Mesendoderm (in vitro differentiated cells): ENCODE measurements around the gene S100A7.

Source experiments
- DNase-seq: peaks from one replicate; pipeline ENCODE4 v3.0.0; 2013
- H2AK5ac ChIP-seq: 2 replicates; pipeline ENCODE4 v1.6.1; 2013; ENCODE audit warnings: low read length, inconsistent platforms
- H2BK120ac ChIP-seq: 2 replicates; pipeline ENCODE4 v1.6.1; 2013; ENCODE audit warnings: low read depth, mild to moderate bottlenecking, low read length, moderate library complexity, mixed read lengths
- H2BK15ac ChIP-seq: replicated peaks from 2 replicates; pipeline ENCODE4 v1.6.1; 2013; ENCODE audit warnings: low read depth, mild to moderate bottlenecking, moderate library complexity
- H2BK5ac ChIP-seq: 2 replicates; pipeline ENCODE4 v1.6.1; 2013; ENCODE audit warnings: low read length, inconsistent platforms
- H3K18ac ChIP-seq: 2 replicates; pipeline ENCODE4 v1.6.1; 2013; ENCODE audit warnings: mild to moderate bottlenecking, low read length, mixed read lengths
- H3K23ac ChIP-seq: one replicate; pipeline ENCODE4 v1.6.1; 2013; ENCODE audit warnings: low read length
- H3K27ac ChIP-seq: 2 replicates; pipeline ENCODE4 v1.5.1; 2013; ENCODE audit warnings: low read depth, mild to moderate bottlenecking, inconsistent platforms, low read length, moderate library complexity
- H3K27me3 ChIP-seq: 2 replicates; pipeline ENCODE4 v1.6.1; 2013; ENCODE audit warnings: low read length, control low read depth, mild to moderate bottlenecking, inconsistent platforms; ENCODE audit not compliant: insufficient read depth, poor library complexity
- H3K36me3 ChIP-seq: 2 replicates; pipeline ENCODE4 v1.6.1; 2013; ENCODE audit warnings: low read length, inconsistent platforms; ENCODE audit not compliant: control insufficient read depth, insufficient read depth
- H3K4ac ChIP-seq: one replicate; pipeline ENCODE4 v1.6.1; 2013; ENCODE audit warnings: low read depth, mild to moderate bottlenecking, low read length, moderate library complexity
- H3K4me1 ChIP-seq: 2 replicates; pipeline ENCODE4 v1.6.1; 2013; ENCODE audit warnings: low read depth, low read length, inconsistent platforms; ENCODE audit not compliant: control insufficient read depth
- H3K4me2 ChIP-seq: 2 replicates; pipeline ENCODE4 v1.6.1; 2013; ENCODE audit warnings: low read length
- H3K4me3 ChIP-seq: 2 replicates; pipeline ENCODE4 v1.5.1; 2013; ENCODE audit warnings: mild to moderate bottlenecking, low read length
- H3K56ac ChIP-seq: one replicate; pipeline ENCODE4 v1.6.1; 2013; ENCODE audit warnings: low read length
- H3K79me1 ChIP-seq: 2 replicates; pipeline ENCODE4 v1.6.1; 2013; ENCODE audit warnings: low read length, inconsistent platforms
- H3K79me2 ChIP-seq: 2 replicates; pipeline ENCODE4 v1.6.1; 2013; ENCODE audit warnings: mild to moderate bottlenecking, low read length; ENCODE audit not compliant: control insufficient read depth, insufficient read depth
- H3K9ac ChIP-seq: 2 replicates; pipeline ENCODE4 v1.6.1; 2013; ENCODE audit warnings: low read length, inconsistent platforms
- H4K5ac ChIP-seq: one replicate; pipeline ENCODE4 v1.6.1; 2013; ENCODE audit warnings: low read length
- H4K8ac ChIP-seq: one replicate; pipeline ENCODE4 v1.6.1; 2013; ENCODE audit warnings: low read depth, mild to moderate bottlenecking, control low read depth, low read length, moderate library complexity
- WGBS: extraction: QIAGEN DNeasy Blood & Tissue Kit; methylation state at CpG from one replicate; pipeline ENCODE4 v1.1.7; 2013; ENCODE audit warnings: low lambda C conversion rate, missing lambda C conversion rate; ENCODE audit not compliant: insufficient coverage; ENCODE audit errors: extremely low coverage; 5-methylcytosine and 5-hydroxymethylcytosine counted together

Gene S100A7

DNA sequence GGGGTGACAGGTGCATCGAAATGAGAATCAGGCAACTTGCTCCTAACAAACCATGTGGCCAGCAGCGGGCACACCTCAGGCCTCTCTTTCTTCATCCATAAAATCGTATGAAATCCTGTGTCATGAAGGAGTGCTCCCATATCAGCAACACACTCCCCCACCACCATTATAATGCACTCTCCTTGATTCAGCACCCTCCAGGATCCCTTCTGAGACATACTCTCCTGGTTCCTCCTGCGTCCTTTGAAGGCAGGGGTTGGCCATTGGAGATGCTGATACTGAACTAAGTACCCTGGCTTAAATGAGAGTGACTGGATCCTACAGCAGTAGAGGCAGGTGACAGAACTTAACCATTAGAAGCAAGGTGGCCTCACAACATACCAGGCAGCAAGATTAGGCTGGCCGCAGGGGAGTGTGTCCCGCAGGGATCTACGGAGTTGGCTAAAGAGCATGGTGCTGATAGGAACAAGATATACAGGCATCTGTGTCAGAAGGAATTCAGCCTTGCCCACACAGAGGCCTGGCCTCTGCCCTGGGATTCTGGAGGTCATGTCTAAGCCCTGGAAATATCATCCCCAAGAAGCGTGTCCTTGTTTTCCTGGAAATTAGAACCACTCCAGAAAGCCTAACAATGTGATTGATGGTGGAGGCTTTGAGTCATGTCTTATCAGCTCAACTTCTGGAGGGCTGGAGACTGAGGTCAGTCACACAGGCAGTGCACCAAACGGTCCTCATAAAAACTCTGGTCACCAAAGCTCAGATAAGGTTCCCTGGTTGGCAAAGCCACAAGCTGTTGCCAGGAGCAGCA lies 27.4 kb downstream of the S100A7 start:
- H4K5ac ChIP-seq, result no peak overlapping the region
- H3K36me3 ChIP-seq, result no peaks in the 10 kb centered on the region
- no peak overlapping the region for H3K4me3 ChIP-seq
- H3K18ac ChIP-seq, result no peak overlapping the region
- H4K8ac ChIP-seq, result no peak overlapping the region
- DNase-seq, result no peak
- H3K79me1 ChIP-seq, result no peaks in the 10 kb centered on the region
- no peak overlapping the region for H3K27ac ChIP-seq
- no peak overlapping the region for H2BK120ac ChIP-seq
- no peak overlapping the region for H3K9ac ChIP-seq
- no peak overlapping the region for H2BK5ac ChIP-seq
- H3K79me2 ChIP-seq, result no peaks in the 10 kb centered on the region
- no peaks in the 10 kb centered on the region for H3K27me3 ChIP-seq
- no peak overlapping the region for H3K4me2 ChIP-seq
- no peaks in the 10 kb centered on the region for H3K4me1 ChIP-seq
- no peak overlapping the region for H2BK15ac ChIP-seq
- no peak overlapping the region for H2AK5ac ChIP-seq
- H3K23ac ChIP-seq, result no peak overlapping the region
- H3K4ac ChIP-seq, result no peak overlapping the region
- no CpG with 5 or more reads among the region's 9 CpGs for WGBS
- H3K56ac ChIP-seq, result no peak overlapping the region

DNA sequence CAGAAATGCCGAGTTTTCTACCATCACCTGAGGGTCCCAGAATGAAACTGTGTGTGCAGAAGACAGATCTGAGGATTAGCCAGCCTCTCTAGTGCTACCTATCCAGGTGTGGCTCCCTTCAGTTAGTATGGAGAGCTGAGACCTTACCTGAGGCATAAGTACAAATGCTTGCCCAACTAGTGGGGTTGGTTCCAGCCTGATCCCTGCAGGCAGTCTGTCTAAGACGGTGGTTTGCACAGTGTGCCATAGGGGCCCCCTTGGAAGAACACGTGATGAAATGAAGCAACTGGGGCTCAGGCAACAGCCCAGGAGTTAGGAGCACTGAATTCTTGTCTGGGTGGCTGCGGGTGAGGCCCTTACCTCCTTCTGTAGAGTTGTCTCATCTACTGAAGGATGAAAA lies 28.5 kb downstream of the S100A7 start:
- H2BK15ac ChIP-seq, result no peak overlapping the region
- DNase-seq, result no peak
- H3K4ac ChIP-seq, result no peak overlapping the region
- H3K27ac ChIP-seq, result no peak overlapping the region
- no peak overlapping the region for H3K56ac ChIP-seq
- H4K5ac ChIP-seq, result no peak overlapping the region
- no peaks in the 10 kb centered on the region for H3K4me1 ChIP-seq
- H3K4me3 ChIP-seq, result no peak overlapping the region
- no peak overlapping the region for H3K23ac ChIP-seq
- no peak overlapping the region for H2BK5ac ChIP-seq
- H3K4me2 ChIP-seq, result no peak overlapping the region
- H3K36me3 ChIP-seq, result no peaks in the 10 kb centered on the region
- H3K9ac ChIP-seq, result no peak overlapping the region
- no CpG with 5 or more reads among the region's 4 CpGs for WGBS
- no peaks in the 10 kb centered on the region for H3K27me3 ChIP-seq
- H4K8ac ChIP-seq, result no peak overlapping the region
- H3K18ac ChIP-seq, result no peak overlapping the region
- no peaks in the 10 kb centered on the region for H3K79me2 ChIP-seq
- no peak overlapping the region for H2BK120ac ChIP-seq
- H2AK5ac ChIP-seq, result no peak overlapping the region
- no peaks in the 10 kb centered on the region for H3K79me1 ChIP-seq

DNA sequence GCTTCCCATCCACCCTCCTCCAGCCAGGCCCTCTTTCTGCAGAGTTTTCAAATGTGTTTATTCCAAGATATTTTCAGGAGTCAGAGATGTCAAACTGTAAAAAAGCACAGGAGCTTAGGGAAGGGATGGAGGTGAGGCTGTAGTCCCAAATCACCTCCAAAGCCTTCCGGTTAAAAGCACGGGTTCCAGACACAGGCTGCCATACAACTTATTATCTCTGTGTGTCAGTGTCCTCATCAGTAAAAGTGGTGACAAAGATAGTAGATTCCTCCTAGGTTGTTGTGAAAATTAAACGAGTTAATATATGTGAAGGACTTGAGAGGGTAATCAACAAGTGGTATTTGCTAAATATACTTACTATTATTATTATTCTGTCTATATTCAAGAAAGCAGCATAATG lies 29.0 kb downstream of the S100A7 start:
- Histone ChIP-seq H3K27ac (no peak overlapping the region), H3K4me2 (no peak overlapping the region), H3K23ac (no peak overlapping the region), H4K5ac (no peak overlapping the region), H3K18ac (no peak overlapping the region), H2AK5ac (no peak overlapping the region), H3K27me3 (no peaks in the 10 kb centered on the region), H3K36me3 (no peaks in the 10 kb centered on the region), H2BK15ac (no peak overlapping the region), H3K56ac (no peak overlapping the region), H3K9ac (no peak overlapping the region), H3K4me3 (no peak overlapping the region), H2BK120ac (no peak overlapping the region), H3K4me1 (no peaks in the 10 kb centered on the region), H3K79me2 (no peaks in the 10 kb centered on the region), H4K8ac (no peak overlapping the region), H3K79me1 (no peaks in the 10 kb centered on the region), H3K4ac (no peak overlapping the region), H2BK5ac (no peak overlapping the region)
- WGBS, result no CpG with 5 or more reads among the region's 3 CpGs
- no peak for DNase-seq

DNA sequence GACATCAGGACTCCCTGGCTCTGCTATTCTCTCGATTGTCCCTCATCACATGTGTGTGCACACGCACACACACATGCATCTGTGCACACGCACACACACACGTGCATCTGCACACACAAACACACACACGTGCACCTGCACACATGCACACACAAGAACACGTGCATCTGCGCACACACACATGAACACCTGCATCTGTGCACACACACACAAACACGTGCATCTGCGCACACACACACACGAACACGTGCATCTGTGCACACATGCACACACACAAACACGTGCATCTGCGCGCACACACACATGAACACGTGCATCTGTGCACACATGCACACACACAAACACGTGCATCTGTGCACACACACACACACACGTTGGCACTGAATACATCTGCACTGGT lies 29.4 kb downstream of the S100A7 start:
- Histone ChIP-seq H3K9ac (no peak overlapping the region), H3K23ac (no peak overlapping the region), H3K4me3 (no peak overlapping the region), H4K5ac (no peak overlapping the region), H3K4me2 (no peak overlapping the region), H3K36me3 (no peaks in the 10 kb centered on the region), H3K4ac (no peak overlapping the region), H3K27ac (no peak overlapping the region), H3K18ac (no peak overlapping the region), H3K79me2 (no peaks in the 10 kb centered on the region), H2AK5ac (no peak overlapping the region), H2BK120ac (no peak overlapping the region), H2BK5ac (no peak overlapping the region), H3K4me1 (no peaks in the 10 kb centered on the region), H3K27me3 (no peaks in the 10 kb centered on the region), H4K8ac (no peak overlapping the region), H3K56ac (no peak overlapping the region), H3K79me1 (no peaks in the 10 kb centered on the region), H2BK15ac (no peak overlapping the region)
- no peak for DNase-seq
- WGBS, result no CpG with 5 or more reads among the region's 17 CpGs

DNA sequence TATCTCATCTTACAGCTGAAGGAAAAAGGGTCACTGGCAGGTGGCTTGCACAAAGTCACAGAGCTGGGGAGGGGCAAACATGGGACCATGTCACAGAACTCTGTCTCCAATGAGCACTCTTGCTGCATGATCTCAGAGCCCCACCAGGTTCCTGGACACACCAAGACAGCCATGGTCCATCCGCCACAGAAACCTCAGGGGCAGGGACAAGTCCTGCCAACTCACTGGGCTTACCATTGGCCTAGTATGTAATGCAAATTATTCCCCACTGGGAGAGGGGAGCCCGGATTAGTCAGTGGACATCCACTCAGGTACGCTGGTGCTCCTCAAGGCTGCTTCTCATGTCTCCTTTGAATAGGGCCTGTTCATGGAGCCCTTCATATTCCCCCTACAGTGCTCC lies 29.9 kb downstream of the S100A7 start:
- DNase-seq, result no peak
- Histone ChIP-seq H3K27ac (no peak overlapping the region), H3K27me3 (no peaks in the 10 kb centered on the region), H3K23ac (no peak overlapping the region), H3K4ac (no peak overlapping the region), H4K5ac (no peak overlapping the region), H2BK120ac (no peak overlapping the region), H3K18ac (no peak overlapping the region), H2AK5ac (no peak overlapping the region), H2BK15ac (no peak overlapping the region), H3K4me2 (no peak overlapping the region), H2BK5ac (no peak overlapping the region), H3K9ac (no peak overlapping the region), H3K79me1 (no peaks in the 10 kb centered on the region), H3K56ac (no peak overlapping the region), H4K8ac (no peak overlapping the region), H3K79me2 (no peaks in the 10 kb centered on the region), H3K36me3 (no peaks in the 10 kb centered on the region), H3K4me3 (no peak overlapping the region), H3K4me1 (no peaks in the 10 kb centered on the region)
- WGBS, result no CpG with 5 or more reads among the region's 3 CpGs

DNA sequence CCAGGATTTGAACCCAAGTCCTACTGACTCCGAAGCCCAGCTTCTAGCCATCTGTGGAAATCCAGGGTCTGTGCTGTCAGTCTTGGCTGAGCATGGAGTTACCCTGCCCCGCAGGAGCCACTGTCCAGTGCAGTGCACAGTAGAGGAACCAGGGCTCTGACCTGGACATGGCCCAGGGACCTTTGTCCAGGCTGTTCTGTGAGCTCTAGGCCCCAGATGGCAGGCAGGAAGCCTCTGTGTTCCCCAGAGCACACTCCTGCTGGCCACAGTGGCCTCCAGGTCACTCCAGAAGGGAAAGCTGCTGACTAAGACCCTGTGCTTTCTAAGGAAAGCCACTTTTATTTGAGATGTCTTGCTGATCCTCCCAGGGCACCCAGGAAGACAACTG lies 30.3 kb downstream of the S100A7 start:
- Histone ChIP-seq H3K36me3 (no peaks in the 10 kb centered on the region), H3K27ac (no peak overlapping the region), H2BK15ac (no peak overlapping the region), H3K4ac (no peak overlapping the region), H2AK5ac (no peak overlapping the region), H2BK120ac (no peak overlapping the region), H4K8ac (no peak overlapping the region), H2BK5ac (no peak overlapping the region), H3K18ac (no peak overlapping the region), H3K23ac (no peak overlapping the region), H3K27me3 (no peaks in the 10 kb centered on the region), H3K4me1 (no peaks in the 10 kb centered on the region), H4K5ac (no peak overlapping the region), H3K79me1 (no peaks in the 10 kb centered on the region), H3K79me2 (no peaks in the 10 kb centered on the region), H3K56ac (no peak overlapping the region), H3K9ac (no peak overlapping the region), H3K4me2 (no peak overlapping the region), H3K4me3 (no peak overlapping the region)
- DNase-seq, result no peak
- no CpG with 5 or more reads among the region's 2 CpGs for WGBS
